HEK293 (cell line): ENCODE data around the gene LRRC43.
A peak's percentile ranks its signal among the peaks of the same experiment; 100 is the strongest.

ENCODE experiments used
- ATF2 ChIP-seq: fragments of 450-650 bp; formaldehyde crosslinking; IDR thresholded peaks from 2 replicates; pipeline ENCODE4 v1.5.1; 2016; ENCODE audit warnings: missing biosample characterization, missing genetic modification characterization, low read depth
- FEZF1 ChIP-seq: fragments of 450-650 bp; formaldehyde crosslinking; IDR thresholded peaks from 2 replicates; pipeline ENCODE4 v1.5.1; 2016; ENCODE audit warnings: missing biosample characterization, missing genetic modification characterization
- GLI2 ChIP-seq: fragments of 450-650 bp; formaldehyde crosslinking; IDR thresholded peaks from 2 replicates; pipeline ENCODE4; 2017; ENCODE audit warnings: missing biosample characterization, missing genetic modification characterization, low read depth, borderline replicate concordance
- GLIS1 ChIP-seq: fragments of 450-650 bp; formaldehyde crosslinking; IDR thresholded peaks from 2 replicates; pipeline ENCODE4 v1.5.1; 2016; ENCODE audit warnings: missing biosample characterization, missing genetic modification characterization
- KLF8 ChIP-seq: fragments of 450-650 bp; formaldehyde crosslinking; IDR thresholded peaks from 2 replicates; pipeline ENCODE4 v1.5.1; 2016; ENCODE audit warnings: missing biosample characterization, missing genetic modification characterization
- PATZ1 ChIP-seq: fragments of 450-650 bp; formaldehyde crosslinking; IDR thresholded peaks from 2 replicates; pipeline ENCODE4 v1.5.1; 2016; ENCODE audit warnings: missing biosample characterization, missing genetic modification characterization
- REST ChIP-seq: fragments of 450-650 bp; formaldehyde crosslinking; IDR thresholded peaks from 2 replicates; pipeline ENCODE4 v1.5.1; 2016; ENCODE audit warnings: missing biosample characterization, missing genetic modification characterization
- SCRT1 ChIP-seq: fragments of 450-650 bp; formaldehyde crosslinking; IDR thresholded peaks from 2 replicates; pipeline ENCODE4 v1.5.1; 2016; ENCODE audit warnings: missing biosample characterization, missing genetic modification characterization, borderline replicate concordance
- YY1 ChIP-seq: fragments of 450-650 bp; formaldehyde crosslinking; IDR thresholded peaks from 2 replicates; pipeline ENCODE4 v1.5.1; 2018; ENCODE audit warnings: missing biosample characterization, missing genetic modification characterization
- ZFP41 ChIP-seq: fragments of 450-650 bp; formaldehyde crosslinking; IDR thresholded peaks from 2 replicates; pipeline ENCODE4 v1.5.1; 2016; ENCODE audit warnings: missing biosample characterization, missing genetic modification characterization, borderline replicate concordance
- ZNF155 ChIP-seq: fragments of 450-650 bp; formaldehyde crosslinking; IDR thresholded peaks from 2 replicates; pipeline ENCODE4 v1.5.1; 2016; ENCODE audit warnings: missing biosample characterization, missing genetic modification characterization
- ZNF157 ChIP-seq: fragments of 450-650 bp; formaldehyde crosslinking; IDR thresholded peaks from 2 replicates; pipeline ENCODE4 v1.5.1; 2016; ENCODE audit warnings: missing biosample characterization, missing genetic modification characterization
- ZNF2 ChIP-seq: fragments of 450-650 bp; formaldehyde crosslinking; IDR thresholded peaks from 2 replicates; pipeline ENCODE4 v1.5.1; 2016; ENCODE audit warnings: missing biosample characterization, missing genetic modification characterization
- ZNF202 ChIP-seq: fragments of 450-650 bp; formaldehyde crosslinking; IDR thresholded peaks from 2 replicates; pipeline ENCODE4 v1.5.1; 2016; ENCODE audit warnings: missing biosample characterization, missing genetic modification characterization, borderline replicate concordance
- ZNF24 ChIP-seq: fragments of 450-650 bp; formaldehyde crosslinking; IDR thresholded peaks from 2 replicates; pipeline ENCODE4 v1.5.1; 2016; ENCODE audit warnings: missing biosample characterization, missing genetic modification characterization
- ZNF280C ChIP-seq: fragments of 450-650 bp; formaldehyde crosslinking; IDR thresholded peaks from 2 replicates; pipeline ENCODE4 v1.5.1; 2016; ENCODE audit warnings: missing biosample characterization, missing genetic modification characterization
- ZNF292 ChIP-seq: fragments of 450-650 bp; formaldehyde crosslinking; IDR thresholded peaks from 2 replicates; pipeline ENCODE4 v1.5.1; 2016; ENCODE audit warnings: low read depth, missing biosample characterization, missing genetic modification characterization, borderline replicate concordance
- ZNF501 ChIP-seq: fragments of 450-650 bp; formaldehyde crosslinking; IDR thresholded peaks from 2 replicates; pipeline ENCODE4 v1.5.1; 2016; ENCODE audit warnings: missing biosample characterization, missing genetic modification characterization
- ZNF513 ChIP-seq: fragments of 450-650 bp; IDR thresholded peaks from 2 replicates; pipeline ENCODE4 v1.5.1; 2018; ENCODE audit warnings: missing biosample characterization, missing genetic modification characterization
- ZNF529 ChIP-seq: fragments of 450-650 bp; formaldehyde crosslinking; IDR thresholded peaks from 2 replicates; pipeline ENCODE4 v1.5.1; 2017; ENCODE audit warnings: missing genetic modification characterization, missing biosample characterization; ENCODE audit not compliant: insufficient replicate concordance
- ZNF530 ChIP-seq: fragments of 450-650 bp; formaldehyde crosslinking; IDR thresholded peaks from 2 replicates; pipeline ENCODE4 v1.5.1; 2016; ENCODE audit warnings: low read depth, missing biosample characterization, missing genetic modification characterization
- ZNF626 ChIP-seq: fragments of 450-650 bp; sonication (Bioruptor Pico); formaldehyde crosslinking; IDR thresholded peaks from 2 replicates; pipeline ENCODE4 v1.5.1; 2018; ENCODE audit warnings: missing biosample characterization, missing genetic modification characterization, inconsistent platforms
- ZNF645 ChIP-seq: fragments of 450-650 bp; formaldehyde crosslinking; IDR thresholded peaks from 2 replicates; pipeline ENCODE4; 2016; ENCODE audit warnings: missing biosample characterization, missing genetic modification characterization
- ZNF747 ChIP-seq: fragments of 450-650 bp; formaldehyde crosslinking; IDR thresholded peaks from 2 replicates; pipeline ENCODE4 v1.5.1; 2016; ENCODE audit warnings: missing biosample characterization, missing genetic modification characterization
- ZNF768 ChIP-seq: fragments of 450-650 bp; formaldehyde crosslinking; IDR thresholded peaks from 2 replicates; pipeline ENCODE4 v1.5.1; 2018; ENCODE audit warnings: missing biosample characterization, mild to moderate bottlenecking, missing genetic modification characterization
- ZNF776 ChIP-seq: fragments of 450-650 bp; formaldehyde crosslinking; IDR thresholded peaks from 2 replicates; pipeline ENCODE4 v1.5.0; 2017; ENCODE audit warnings: missing biosample characterization, missing genetic modification characterization, borderline replicate concordance
- ZNF777 ChIP-seq: fragments of 450-650 bp; formaldehyde crosslinking; IDR thresholded peaks from 2 replicates; pipeline ENCODE4 v1.5.1; 2017; ENCODE audit warnings: missing biosample characterization, missing genetic modification characterization, borderline replicate concordance
- ZNF843 ChIP-seq: fragments of 450-650 bp; formaldehyde crosslinking; IDR thresholded peaks from 2 replicates; pipeline ENCODE4 v1.5.1; 2016; ENCODE audit warnings: missing biosample characterization, missing genetic modification characterization

LRRC43 gene

GRCh38 chr12:122225683-122226365 is 42.9 kb downstream of the LRRC43 start, which contains the start of gene DIABLO (continued):
- no peak for TF ChIP-seq ZNF776 (tag by site-specific recombination)
- peak; percentile 46; the same call in 1 of the 2 replicates for TF ChIP-seq PATZ1 (tag by site-specific recombination)
- TF ChIP-seq YY1 (tag by site-specific recombination), result peak; percentile 96
- peak; percentile 77 for TF ChIP-seq ZNF843 (tag by site-specific recombination)
- TF ChIP-seq KLF8 (tag by site-specific recombination), result peak; percentile 96
- no peak for TF ChIP-seq ZNF747 (tag by site-specific recombination)
- peak; percentile 78; the same call in 1 of the 2 replicates for TF ChIP-seq ZNF501 (tag by site-specific recombination)
- no peak for TF ChIP-seq ZNF202 (tag by site-specific recombination)
- TF ChIP-seq ZNF157 (tag by site-specific recombination), result no peak
- no peak for TF ChIP-seq FEZF1 (tag by site-specific recombination)
- no peak for TF ChIP-seq ZNF645 (tag by site-specific recombination)
- no peak for TF ChIP-seq GLI2
- TF ChIP-seq SCRT1 (tag by site-specific recombination), result no peak
- no peak for TF ChIP-seq ZNF626 (tag by site-specific recombination)
- TF ChIP-seq ATF2 (tag by site-specific recombination), result no peak; the same call in 1 of the 2 replicates
- TF ChIP-seq ZNF777, result no peak
- 0 out of 2 replicates have a peak, but pooled peaks have one; percentile 35 for TF ChIP-seq ZNF2
- no peak for TF ChIP-seq ZNF513 (tag by site-specific recombination)
- TF ChIP-seq ZNF24 (tag by site-specific recombination), result 0 out of 2 replicates have a peak, but pooled peaks have one; percentile 47
- TF ChIP-seq GLIS1, result peak; percentile 29; the same call in 1 of the 2 replicates
- no peak for TF ChIP-seq ZFP41 (tag by site-specific recombination)
- no peak for TF ChIP-seq ZNF768
- TF ChIP-seq ZNF155 (tag by site-specific recombination), result no peak
- TF ChIP-seq ZNF292 (tag by site-specific recombination), result no peak
- no peak for TF ChIP-seq ZNF280C
- no peak for TF ChIP-seq ZNF529 (tag by site-specific recombination)
- peak; percentile 57; the same call in 1 of the 2 replicates for TF ChIP-seq REST (tag by site-specific recombination)
- TF ChIP-seq ZNF530 (tag by site-specific recombination), result no peak
